A549 (cell line): ENCODE data around the gene MCOLN3. TPM values are rescaled to one million over a fixed set of nuclear protein-coding genes. Genes with fewer than 3 reads are reported as not detected.
A peak's percentile ranks its signal among the peaks of the same experiment; 100 is the strongest.

Source experiments
- ATAC-seq, 2 experiments: fragments of 200-7000 bp in 1 of 2; fragments of >200 bp in 1 of 2; cut with Nextera tagmentation in 1 of 2; cut with Tn5 transposase in 1 of 2; 3 replicates each; pipeline versions ENCODE4 v1.8.0 to v1.9.1; 2018 to 2020; ENCODE audit warnings: mild to moderate bottlenecking in 1 of 2, moderate library complexity in 1 of 2
- CTCF ChIA-PET: fragments of 300-600 bp; sonication (Branson Sonifier 250); formaldehyde crosslinking; extraction: SDS; loops from one replicate; lab custom pipeline; 2021; ENCODE audit warnings: antibody characterized with exemption, inconsistent platforms; lab: Yijun Ruan, JAX
- POLR2A ChIA-PET: fragments of 350-600 bp; formaldehyde crosslinking; extraction: SDS; loops from one replicate; lab custom pipeline; 2021; ENCODE audit warnings: antibody characterized with exemption, inconsistent platforms; lab: Yijun Ruan, JAX
- DNase-seq, 2 experiments: peaks; one replicate each; pipeline versions ENCODE4 v3.0.0 to v3.0.0-alpha.2; 2011 to 2016; ENCODE audit warnings: low read depth in 1 of 2, low spot score in 1 of 2
- FAIRE-seq: peaks from 2 replicates; lab custom pipeline; 2011; peaks lifted over from hg19 to GRCh38; lab: Jason Lieb, UNC
- H3K27ac ChIP-seq, 2 experiments: fragments of >200 bp; sonication (Bioruptor Twin); formaldehyde crosslinking; 3 replicates each; pipeline ENCODE4 v1.5.1; 2016 to 2017
- H3K4me1 ChIP-seq: fragments of >200 bp; sonication (Bioruptor Twin); formaldehyde crosslinking; 3 replicates; pipeline ENCODE4 v1.6.1; 2016
- H3K4me2 ChIP-seq: fragments of >200 bp; sonication (Bioruptor Twin); formaldehyde crosslinking; 3 replicates; pipeline ENCODE4 v1.6.1; 2016
- H3K4me3 ChIP-seq: fragments of >200 bp; sonication (Bioruptor Twin); formaldehyde crosslinking; 3 replicates; pipeline ENCODE4 v1.5.1; 2016
- H3K9me3 ChIP-seq: fragments of >200 bp; sonication (Bioruptor Twin); formaldehyde crosslinking; 3 replicates; pipeline ENCODE4 v1.6.1; 2016
- CBX2 ChIP-seq: fragments of 200-600 bp; sonication (generic); IDR thresholded peaks from 2 replicates; pipeline ENCODE4 v1.6.1; 2016; ENCODE audit warnings: low read depth, mild to moderate bottlenecking, borderline replicate concordance
- CBX8 ChIP-seq: fragments of 200-600 bp; sonication (generic); IDR thresholded peaks from 2 replicates; pipeline ENCODE4 v1.6.1; 2016
- CHD2 ChIP-seq: fragments of 150-350 bp; IDR thresholded peaks from 2 replicates; pipeline ENCODE4 v1.6.1; 2014; ENCODE audit warnings: low read length; ENCODE audit not compliant: partially characterized antibody
- CHD4 ChIP-seq: fragments of 200-600 bp; sonication (generic); IDR thresholded peaks from 2 replicates; pipeline ENCODE4 v1.6.1; 2016; ENCODE audit warnings: antibody characterized with exemption, mild to moderate bottlenecking, borderline replicate concordance
- FOXS1 ChIP-seq: fragments of 250-450 bp; sonication (Bioruptor Pico); IDR thresholded peaks from 2 replicates; pipeline ENCODE4 v1.5.0; 2020; ENCODE audit warnings: mild to moderate bottlenecking, moderate library complexity
- GATA3 ChIP-seq: IDR thresholded peaks from 2 replicates; pipeline ENCODE4 v1.6.1; 2012; ENCODE audit warnings: borderline replicate concordance
- HDAC2 ChIP-seq: fragments of 200-600 bp; sonication (generic); IDR thresholded peaks from 2 replicates; pipeline ENCODE4 v1.6.1; 2016
- HEYL ChIP-seq: fragments of 250-450 bp; sonication (Bioruptor Pico); IDR thresholded peaks from 2 replicates; pipeline ENCODE4 v1.8.0; 2021; ENCODE audit warnings: mild to moderate bottlenecking, moderate library complexity
- KDM1A ChIP-seq: fragments of 200-600 bp; sonication (generic); IDR thresholded peaks from 2 replicates; pipeline ENCODE4 v1.6.1; 2016; ENCODE audit warnings: low read depth, mild to moderate bottlenecking
- KDM5A ChIP-seq: fragments of 200-600 bp; sonication (generic); IDR thresholded peaks from 2 replicates; pipeline ENCODE4 v1.6.1; 2016; ENCODE audit warnings: antibody characterized with exemption, mild to moderate bottlenecking
- NPAS2 ChIP-seq: fragments of 250-450 bp; sonication (Bioruptor Pico); IDR thresholded peaks from 2 replicates; pipeline ENCODE4 v1.8.0; 2022; ENCODE audit warnings: mild to moderate bottlenecking, moderate library complexity, borderline replicate concordance
- SREBF2 ChIP-seq: fragments of 450-650 bp; IDR thresholded peaks from 2 replicates; pipeline ENCODE4 v1.6.1; 2014; ENCODE audit warnings: mild to moderate bottlenecking, moderate library complexity
- TFCP2L1 ChIP-seq: fragments of 250-450 bp; sonication (Bioruptor Pico); IDR thresholded peaks from 2 replicates; pipeline ENCODE4 v1.5.0; 2021; ENCODE audit warnings: mild to moderate bottlenecking
- ZC3H11A ChIP-seq: fragments of 450-650 bp; IDR thresholded peaks from 2 replicates; pipeline ENCODE4 v1.6.1; 2014; ENCODE audit warnings: antibody characterized with exemption, mild to moderate bottlenecking
- ZNF302 ChIP-seq: fragments of 250-450 bp; sonication (Bioruptor Pico); IDR thresholded peaks from 2 replicates; pipeline ENCODE4 v1.9.0; 2021; ENCODE audit warnings: inconsistent platforms, mild to moderate bottlenecking, moderate library complexity
- ZSCAN20 ChIP-seq: fragments of 250-450 bp; sonication (Bioruptor Pico); IDR thresholded peaks from 2 replicates; pipeline ENCODE4 v1.8.0; 2022; ENCODE audit warnings: mild to moderate bottlenecking, moderate library complexity
- WGBS: methylation state at CpG from one replicate; pipeline ENCODE4 v1.1.6; 2017; ENCODE audit errors: missing lambda C conversion rate; 5-methylcytosine and 5-hydroxymethylcytosine counted together
- polyA plus RNA-seq, 4 experiments: library from polyadenylated mRNA; depleted of rRNA in 3 of 4; stranded (reverse); fragments of >200 nt; fragmentation: RNase III in 1 of 4; extraction: RNeasy Plus Mini Kit Qiagen cat#74134 plus additional on column Dnase treatment in 1 of 4; gene quantifications; 2 replicates in 3 of 4; 3 replicates in 1 of 4; pipeline ENCODE4 v1.2.3, GENCODE V29; 2011 to 2017
- TF ChIP-seq, protein P1 (sequence below): fragments of >200 bp; sonication (Bioruptor Twin); formaldehyde crosslinking; IDR thresholded peaks from 3 replicates; pipeline ENCODE4 v1.6.1; 2016
- TF ChIP-seq, protein P2 (sequence below): fragments of 150-350 bp; IDR thresholded peaks from 2 replicates; pipeline ENCODE4 v1.6.1; 2014; ENCODE audit warnings: low read depth, mild to moderate bottlenecking, low read length

The MCOLN3 gene
- polyA plus RNA-seq, 2 of the 4 experiments (the other 2 are of a cell fraction) = 4.2 to 6.7 TPM

DNA sequence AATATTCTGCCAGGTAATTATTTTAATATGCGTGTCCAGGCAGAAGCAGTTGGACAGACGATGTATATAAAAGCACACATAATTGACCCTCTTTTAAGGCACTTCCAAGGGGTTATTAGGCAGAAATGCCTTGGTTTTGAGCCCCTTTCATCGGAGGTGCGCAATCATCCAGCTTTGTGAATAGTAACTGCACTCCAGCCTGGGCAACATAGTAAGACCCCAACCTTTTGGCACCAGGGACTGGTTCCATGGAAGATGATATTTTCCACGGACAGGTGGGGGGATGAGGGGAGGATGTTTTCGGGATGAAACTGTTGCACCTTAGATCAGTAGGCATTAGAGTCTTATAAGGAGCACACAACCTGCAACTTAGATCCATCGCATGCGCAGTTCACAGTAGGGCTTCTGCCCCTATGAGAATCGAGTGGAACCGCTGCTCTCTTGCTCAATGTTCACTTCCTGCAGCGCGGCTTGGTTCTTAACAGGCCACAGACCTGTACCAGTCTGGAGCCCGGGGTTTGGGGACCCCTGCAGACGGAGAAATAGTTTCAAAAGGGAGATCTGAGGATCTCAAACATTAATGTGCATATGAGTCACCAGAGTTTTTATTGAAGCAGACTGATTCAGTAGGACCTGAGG, 49.5 kb downstream of the MCOLN3 start:
- Histone ChIP-seq H3K27ac (no peak overlapping the region), H3K4me1 (0 out of 3 replicates have a peak, but pooled peaks cover 4% of the 10 kb centered on the region), H3K9me3 (no peaks in the 10 kb centered on the region), H3K4me3 (peak overlapping the region; percentile 93; the same call in 2 of the 3 replicates)
- CTCF ChIA-PET = interaction anchor here (1.0 kb wide), 1 partner anchor 54 kb away, joined by 4 read pairs; no protein-coding TSS in a partner anchor
- no peak for ATAC-seq
- POLR2A ChIA-PET = no interaction called here
- no peak for TF ChIP-seq NPAS2 (CRISPR knock-in tag)
- TF ChIP-seq CHD2 = no peak
- no peak for TF ChIP-seq SREBF2
- TF ChIP-seq, protein P1, sequence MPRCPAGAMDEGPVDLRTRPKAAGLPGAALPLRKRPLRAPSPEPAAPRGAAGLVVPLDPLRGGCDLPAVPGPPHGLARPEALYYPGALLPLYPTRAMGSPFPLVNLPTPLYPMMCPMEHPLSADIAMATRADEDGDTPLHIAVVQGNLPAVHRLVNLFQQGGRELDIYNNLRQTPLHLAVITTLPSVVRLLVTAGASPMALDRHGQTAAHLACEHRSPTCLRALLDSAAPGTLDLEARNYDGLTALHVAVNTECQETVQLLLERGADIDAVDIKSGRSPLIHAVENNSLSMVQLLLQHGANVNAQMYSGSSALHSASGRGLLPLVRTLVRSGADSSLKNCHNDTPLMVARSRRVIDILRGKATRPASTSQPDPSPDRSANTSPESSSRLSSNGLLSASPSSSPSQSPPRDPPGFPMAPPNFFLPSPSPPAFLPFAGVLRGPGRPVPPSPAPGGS = no peak
- TF ChIP-seq ZNF302 (CRISPR knock-in tag) = no peak
- TF ChIP-seq CBX8 = no peak
- TF ChIP-seq TFCP2L1 (CRISPR knock-in tag) = no peak
- TF ChIP-seq ZC3H11A = no peak
- TF ChIP-seq CHD4 = no peak
- TF ChIP-seq ZSCAN20 = no peak
- no peak for TF ChIP-seq HEYL (CRISPR knock-in tag)
- TF ChIP-seq CBX2 = no peak
- no peak for TF ChIP-seq GATA3
- TF ChIP-seq, protein P2, sequence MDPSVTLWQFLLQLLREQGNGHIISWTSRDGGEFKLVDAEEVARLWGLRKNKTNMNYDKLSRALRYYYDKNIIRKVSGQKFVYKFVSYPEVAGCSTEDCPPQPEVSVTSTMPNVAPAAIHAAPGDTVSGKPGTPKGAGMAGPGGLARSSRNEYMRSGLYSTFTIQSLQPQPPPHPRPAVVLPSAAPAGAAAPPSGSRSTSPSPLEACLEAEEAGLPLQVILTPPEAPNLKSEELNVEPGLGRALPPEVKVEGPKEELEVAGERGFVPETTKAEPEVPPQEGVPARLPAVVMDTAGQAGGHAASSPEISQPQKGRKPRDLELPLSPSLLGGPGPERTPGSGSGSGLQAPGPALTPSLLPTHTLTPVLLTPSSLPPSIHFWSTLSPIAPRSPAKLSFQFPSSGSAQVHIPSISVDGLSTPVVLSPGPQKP = no peak
- TF ChIP-seq KDM5A = no peak
- no peak for TF ChIP-seq FOXS1
- TF ChIP-seq, all 56 proteins: peak for 0
- 64% methylated on average over 12 of the region's 14 CpGs for WGBS
- DNase-seq (no peak), FAIRE-seq (no peak)
- peak overlapping the region; percentile 99 for H3K4me2 ChIP-seq

DNA sequence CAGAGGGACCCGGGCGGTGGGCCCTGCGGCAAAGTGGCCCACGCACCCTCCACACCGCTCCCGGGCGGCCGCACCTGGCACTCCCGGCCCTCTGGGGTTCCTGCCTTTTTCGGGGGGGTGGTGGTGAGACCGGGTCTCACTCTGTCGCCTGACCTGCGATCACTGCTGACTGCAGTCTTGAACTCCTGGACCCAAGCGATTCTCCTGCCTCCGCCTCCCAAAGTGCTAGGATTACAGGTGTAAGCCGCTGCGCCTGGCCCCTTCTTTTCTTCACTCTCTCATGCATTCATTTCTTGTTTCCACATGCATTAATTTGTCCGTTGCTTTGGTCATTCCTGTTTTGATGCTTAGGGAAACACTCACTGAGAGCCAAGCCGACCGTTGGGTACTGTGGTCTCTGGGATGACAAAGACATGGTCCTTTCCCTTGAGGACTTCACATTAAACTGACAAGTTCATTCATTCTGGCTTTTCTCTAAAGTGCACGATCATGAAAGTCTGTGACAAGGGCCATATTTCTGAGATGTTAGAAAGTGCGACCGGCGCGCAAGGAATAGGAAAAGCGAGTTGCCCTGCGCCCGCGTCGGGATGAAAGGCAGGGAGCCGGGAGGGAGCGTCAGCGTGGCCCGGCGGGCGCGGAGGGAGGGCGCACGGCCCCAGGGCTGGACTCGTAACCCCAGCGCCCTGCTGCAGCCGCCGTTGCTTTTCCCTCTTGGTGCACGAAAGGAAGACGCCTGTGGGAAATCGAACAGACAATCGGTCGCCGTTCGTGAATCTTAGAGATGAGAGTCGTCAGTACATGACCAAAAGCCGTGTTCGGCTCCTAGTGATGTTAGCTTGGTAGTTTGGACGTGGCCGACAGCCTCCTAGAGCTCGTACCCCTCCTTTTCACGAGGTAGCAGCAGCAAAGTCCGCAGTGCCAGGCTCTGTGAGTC, 50.4 kb downstream of the MCOLN3 start:
- 11% methylated on average over 44 of the region's 58 CpGs for WGBS
- ATAC-seq (peak; percentile 69 to 72), DNase-seq (no peak), FAIRE-seq (no peak)
- ChIA-PET CTCF (interaction anchor here (1.0 kb wide), 2 partner anchors 40 to 53 kb away, joined by 3 to 4 read pairs; no protein-coding TSS in a partner anchor), POLR2A (interaction anchor here (0.6 kb wide), 2 partner anchors 55 to 1438 kb away, joined by 4 to 6 read pairs; no protein-coding TSS in a partner anchor)
- peak overlapping the region; percentile 69 to 79; a peak in 5 of 6 replicates for H3K27ac ChIP-seq
- peak overlapping the region; percentile 99 for H3K4me2 ChIP-seq
- H3K4me3 ChIP-seq = peak overlapping the region; percentile 93
- 0 out of 3 replicates have a peak, but pooled peaks cover 4% of the 10 kb centered on the region for H3K4me1 ChIP-seq
- no peaks in the 10 kb centered on the region for H3K9me3 ChIP-seq
- no peak for TF ChIP-seq GATA3
- no peak for TF ChIP-seq HDAC2
- TF ChIP-seq KDM1A = no peak
- TF ChIP-seq, protein P2 = no peak
